GM18870 (cell line): ENCODE data around the gene ZNF462.
"Not testable (repeated sequence)": the region's sequence is repeated elsewhere in the genome, so short reads cannot be mapped to it uniquely, and the experiment has no call there.

Experiments
- ATAC-seq: cut with Tn5 transposase; IDR thresholded peaks from one replicate; pipeline ENCODE4 v1.9.1; 2021; ENCODE audit warnings: moderate library complexity; ENCODE audit not compliant: unreplicated experiment

The ZNF462 gene

GRCh38 chr9:106886111-106887046 is 23.4 kb downstream of the ZNF462 start:
- no peak for ATAC-seq

DNA sequence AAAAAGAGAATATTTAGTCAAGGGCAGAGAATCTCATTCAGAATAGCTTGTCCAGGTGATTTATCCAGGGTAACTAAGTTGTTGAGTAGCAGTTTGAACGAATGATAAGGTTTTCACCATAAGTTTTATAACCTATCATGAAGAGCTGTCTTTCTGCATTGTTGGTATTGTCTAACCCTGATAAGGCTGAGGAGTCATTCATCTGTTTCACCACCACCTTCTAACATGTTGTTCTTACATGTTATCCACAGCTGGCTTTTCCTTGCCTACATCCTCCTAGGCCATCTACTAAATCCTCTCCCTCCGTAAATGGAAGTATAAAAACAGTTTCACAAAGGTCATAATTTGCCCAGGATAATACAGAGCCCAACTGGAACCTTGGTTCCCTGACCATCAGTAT is 24.1 kb downstream of the ZNF462 start:
- ATAC-seq: no peak

GRCh38 chr9:106889061-106889590 is 26.2 kb downstream of the ZNF462 start:
- ATAC-seq: no peak

DNA sequence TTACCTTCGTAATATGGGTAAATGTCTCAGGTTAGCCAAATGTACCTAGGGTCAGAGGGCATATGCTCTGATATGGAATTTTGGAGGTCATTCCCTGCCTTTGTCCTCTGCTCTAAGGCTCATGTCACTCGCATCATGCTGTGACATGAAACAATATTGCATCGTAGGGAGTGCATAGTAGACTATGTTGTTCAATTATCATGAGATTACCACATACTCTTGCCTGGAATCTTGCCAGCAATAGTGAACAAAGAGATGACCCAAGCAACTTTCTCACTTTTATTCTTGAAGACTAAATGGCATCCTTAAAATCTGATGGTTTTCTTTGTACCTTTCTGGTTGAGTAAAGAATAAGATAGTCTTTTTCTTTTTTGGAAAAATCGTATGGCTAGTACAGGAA is 27.6 kb downstream of the ZNF462 start:
- ATAC-seq: no peak

DNA sequence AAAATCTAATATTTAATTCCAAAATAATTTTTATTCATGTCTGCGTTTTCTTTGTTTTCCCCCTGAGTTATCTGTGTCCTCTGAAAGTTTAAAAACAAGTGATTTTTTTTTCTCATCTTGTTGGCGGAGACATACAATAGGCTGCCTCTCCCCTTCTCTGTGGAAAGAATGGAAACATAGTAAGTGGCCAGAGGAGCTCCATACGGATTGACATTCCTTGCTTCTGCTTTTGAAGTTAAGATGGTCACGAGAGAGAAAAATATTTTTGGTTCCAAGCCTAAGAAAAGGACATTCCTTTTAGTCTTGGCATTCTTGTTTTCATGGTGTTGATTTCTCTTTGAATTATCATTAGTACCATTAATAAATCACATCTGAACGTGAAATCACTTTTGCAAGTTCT is 28.3 kb downstream of the ZNF462 start:
- no peak for ATAC-seq

- ATAC-seq: no peak
Measured at GRCh38 chr9:106892632-106893031, 29.7 kb downstream of the ZNF462 start.

- no peak for ATAC-seq
Measured at GRCh38 chr9:106893088-106893487, 30.1 kb downstream of the ZNF462 start.

DNA sequence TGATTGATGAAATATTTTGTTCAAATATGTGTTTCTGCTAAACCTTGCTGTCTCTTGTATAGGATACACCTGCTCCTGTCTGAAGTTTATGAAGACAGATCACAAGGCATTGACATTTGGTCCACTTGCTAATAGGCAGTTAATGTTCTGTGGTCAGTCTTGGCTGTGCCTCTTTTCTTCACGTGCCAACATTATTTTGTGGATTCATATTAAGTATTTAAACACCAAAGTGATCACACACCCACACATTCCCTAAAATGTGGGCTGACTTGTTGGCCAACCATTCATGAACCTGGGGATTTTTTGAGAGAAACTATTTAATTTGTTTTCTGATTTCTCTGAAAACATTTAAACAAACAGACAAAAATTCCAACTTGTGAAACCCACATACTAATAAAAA is 33.7 kb downstream of the ZNF462 start:
- ATAC-seq: no peak

DNA sequence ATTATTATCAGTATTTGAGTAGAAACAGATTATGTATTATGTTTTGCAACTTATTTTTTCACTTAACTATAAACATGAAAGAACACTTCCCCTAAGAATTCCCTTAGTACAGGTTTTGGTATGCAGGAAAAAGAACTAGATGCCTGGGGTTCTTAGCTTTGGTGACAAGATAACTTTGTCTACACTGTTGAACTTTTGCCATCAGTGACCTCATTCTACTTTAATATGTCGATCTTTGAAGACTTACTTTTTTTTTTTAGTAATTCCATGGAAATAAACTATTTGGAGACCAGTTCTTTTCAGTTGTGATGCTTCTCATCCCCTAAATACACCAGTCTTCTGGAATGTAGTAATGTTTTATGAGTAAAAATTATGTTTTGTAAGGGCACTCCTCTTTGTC is 34.3 kb downstream of the ZNF462 start:
- ATAC-seq: no peak

- no peak for ATAC-seq
Measured at GRCh38 chr9:106897751-106898150, 34.8 kb downstream of the ZNF462 start.

DNA sequence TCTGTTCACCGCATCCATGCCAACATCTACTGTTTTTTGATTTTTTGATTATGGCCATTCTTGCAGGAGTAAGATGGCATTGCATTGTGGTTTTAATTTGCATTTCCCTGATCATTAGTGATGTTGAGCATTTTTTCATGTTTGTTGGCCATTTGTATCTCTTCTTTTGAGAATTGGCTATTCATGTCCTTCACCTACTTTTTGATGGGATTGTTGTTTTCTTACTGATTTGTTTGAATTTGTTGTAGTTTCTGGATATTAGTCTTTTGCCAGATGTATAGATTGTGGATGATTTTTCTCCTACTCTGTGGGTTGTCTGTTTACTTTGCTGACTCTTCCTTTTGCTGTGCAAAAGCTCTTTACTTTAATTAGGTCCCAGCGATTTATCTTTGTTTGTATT is 37.6 kb downstream of the ZNF462 start:
- not testable (repeated sequence) for ATAC-seq

DNA sequence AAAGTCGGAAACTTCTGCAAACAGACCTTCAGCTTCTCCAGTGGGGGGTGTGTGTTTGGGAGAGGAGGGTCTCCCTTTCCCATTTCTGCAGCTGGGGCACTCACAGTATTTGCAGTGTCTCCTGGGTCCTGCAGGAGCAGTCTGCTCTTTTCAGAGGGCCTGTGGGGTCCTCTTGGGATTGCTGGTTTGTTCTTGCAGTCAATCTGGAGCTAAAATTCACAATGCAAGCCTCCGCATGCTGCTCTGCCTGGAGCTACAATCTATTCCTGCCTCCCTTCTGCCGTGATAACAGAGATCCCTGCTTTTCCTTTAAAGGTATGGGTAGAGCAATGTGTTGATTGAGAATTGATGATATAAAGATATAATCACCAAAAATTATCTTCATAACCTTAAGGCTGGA is 43.2 kb downstream of the ZNF462 start:
- ATAC-seq: no peak

DNA sequence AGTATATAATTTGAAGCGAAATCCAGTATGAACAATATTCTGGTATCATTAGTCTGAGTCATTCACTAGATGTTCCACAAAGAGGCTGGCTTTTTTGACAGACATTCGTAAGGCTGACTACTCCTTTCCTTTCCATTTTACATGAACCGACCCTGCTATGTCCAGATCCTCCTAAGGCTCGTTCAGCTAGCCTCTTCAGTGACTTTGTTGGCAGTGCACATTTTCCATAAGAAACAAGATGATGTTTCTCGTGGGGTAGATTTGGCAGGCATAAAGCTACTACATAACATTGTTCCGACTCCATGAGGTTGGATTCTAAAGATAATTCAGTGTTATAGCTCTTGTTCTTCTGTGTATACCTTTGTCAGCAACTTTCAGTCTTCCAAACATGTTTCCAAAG is 49.0 kb downstream of the ZNF462 start:
- ATAC-seq: no peak

- ATAC-seq: no peak
Measured at GRCh38 chr9:106913276-106913675, 50.3 kb downstream of the ZNF462 start.

- ATAC-seq: no peak
Measured at GRCh38 chr9:106915851-106916250, 52.9 kb downstream of the ZNF462 start.

DNA sequence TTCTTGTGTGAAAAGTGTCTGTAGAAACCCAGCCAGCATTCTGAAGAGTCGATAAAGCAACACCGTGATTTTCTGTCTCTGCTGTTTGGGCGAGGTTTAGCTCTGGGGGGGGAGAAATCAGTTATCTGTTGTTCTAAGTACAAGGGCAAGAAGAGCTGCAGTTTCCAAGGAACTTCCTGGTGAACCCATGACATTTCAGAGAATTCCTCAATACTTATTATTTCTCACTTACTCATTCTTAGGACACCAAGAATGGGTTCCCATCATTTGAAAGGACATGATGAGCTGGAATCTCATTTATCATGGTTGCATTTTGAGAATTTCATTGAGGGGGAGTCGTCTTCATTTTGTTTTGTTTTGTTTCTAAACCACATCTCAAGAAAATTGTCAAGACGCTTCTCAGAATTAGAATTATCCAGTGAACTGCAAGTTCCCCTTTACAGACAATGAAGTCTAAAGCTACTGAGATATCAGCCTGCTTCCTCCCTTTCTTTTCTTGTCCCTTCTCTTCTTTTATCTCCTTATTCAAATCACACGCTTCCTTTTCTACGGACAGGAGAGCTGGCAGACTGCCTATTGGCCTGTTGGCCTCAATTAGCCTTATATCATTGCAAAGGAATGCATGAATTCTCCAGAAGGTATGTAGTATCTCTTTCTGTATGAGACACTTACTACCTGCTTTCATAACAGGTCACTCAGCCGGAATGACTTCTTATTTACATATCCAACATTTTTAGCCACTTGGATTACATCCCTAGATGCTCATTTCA is 53.7 kb downstream of the ZNF462 start:
- ATAC-seq: no peak

DNA sequence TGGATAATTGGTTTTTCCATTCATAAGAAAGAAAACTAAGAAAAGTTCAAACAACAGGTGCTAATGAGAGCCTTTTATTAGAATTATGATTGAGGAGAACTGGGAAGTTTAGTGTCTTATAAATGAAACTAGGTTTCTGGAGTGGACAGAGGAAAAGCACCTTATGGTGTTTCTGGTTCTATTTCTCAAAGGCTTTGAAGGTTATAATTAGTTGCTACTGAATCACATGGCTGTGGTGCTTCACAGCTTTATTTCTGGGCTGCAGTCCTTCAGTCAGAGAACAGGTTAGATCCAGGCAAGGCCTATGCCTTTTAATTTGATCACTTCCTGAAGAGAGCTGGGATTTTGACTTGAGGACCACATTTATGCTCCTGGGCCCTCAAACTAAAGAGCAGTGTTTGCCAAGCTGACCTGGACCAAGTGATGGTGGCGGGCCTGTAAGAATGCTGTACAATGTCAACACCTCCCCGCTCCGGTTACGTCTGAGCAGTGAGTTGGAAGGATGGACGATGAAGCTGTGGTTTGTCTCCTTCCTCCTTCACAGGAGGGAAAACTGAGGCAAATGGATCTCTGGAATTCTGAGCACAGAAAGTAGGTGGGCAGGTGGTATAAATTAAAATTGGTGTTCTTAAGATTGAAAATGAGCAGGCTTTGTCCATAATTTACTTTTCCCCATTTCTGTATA is 56.0 kb downstream of the ZNF462 start:
- no peak for ATAC-seq

- ATAC-seq: no peak
Measured at GRCh38 chr9:106920091-106920490, 57.1 kb downstream of the ZNF462 start.

DNA sequence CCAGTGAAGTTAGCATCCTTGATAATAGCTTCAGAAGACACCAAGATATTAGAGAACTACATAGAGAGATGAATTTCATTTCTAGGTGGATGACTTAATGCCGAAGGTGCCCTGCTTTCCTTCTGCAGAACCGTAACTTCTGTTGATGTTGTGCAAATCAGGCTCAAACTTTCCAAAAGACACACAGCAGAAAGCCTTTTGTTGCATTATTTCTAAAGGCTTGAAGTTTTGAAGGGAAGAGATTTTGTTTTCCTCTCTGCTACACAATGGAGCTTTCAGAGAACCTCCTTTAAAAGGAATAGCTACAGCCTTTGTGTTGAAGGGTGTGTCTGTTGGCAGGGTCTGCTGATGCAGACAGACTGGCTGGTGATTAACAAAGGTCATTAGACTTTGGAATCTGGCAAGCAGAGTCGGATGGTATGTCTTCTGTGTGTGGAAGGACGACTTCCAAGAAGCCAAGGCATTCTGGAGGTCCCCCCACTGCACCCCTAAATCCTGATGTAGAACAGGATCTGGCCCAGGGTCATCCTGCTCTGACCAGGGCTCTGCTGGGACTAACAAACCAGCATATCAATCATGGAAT is 57.8 kb downstream of the ZNF462 start:
- ATAC-seq: no peak

GRCh38 chr9:106921341-106921899 is 58.5 kb downstream of the ZNF462 start:
- no peak for ATAC-seq

DNA sequence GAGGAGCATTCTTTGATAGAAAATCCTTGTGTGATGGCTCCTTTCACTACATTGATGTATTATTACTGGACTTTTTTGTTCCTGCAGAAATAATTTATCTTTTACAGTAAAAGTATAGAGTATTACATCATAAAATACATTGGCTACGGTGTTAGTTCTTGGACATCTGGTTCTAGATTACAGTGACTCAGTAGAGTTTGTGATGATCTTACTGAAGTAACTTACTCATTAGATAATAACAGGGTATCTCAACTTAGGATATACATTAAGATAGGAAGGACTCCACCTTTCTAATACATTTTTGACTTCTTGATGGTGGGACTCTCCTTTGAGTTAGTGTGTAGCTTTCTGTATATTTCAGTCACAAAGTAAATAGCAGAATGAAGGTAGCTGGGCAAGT is 59.1 kb downstream of the ZNF462 start:
- ATAC-seq: no peak
